Caco-2 (cell line): ENCODE measurements around the gene NT5DC1. TPM values are rescaled to one million over a fixed set of nuclear protein-coding genes. Genes with fewer than 3 reads are reported as not detected.

Experiments used
- BruUV-seq: library from RNA; stranded (reverse); fragments of 400-500 nt; replicated peaks from 2 replicates; lab custom pipeline; 2021; lab: Mats Ljungman, UMichigan
- CTCF ChIA-PET: fragments of 300-600 bp; sonication (Branson Sonifier 250); formaldehyde crosslinking; loops from one replicate; lab custom pipeline; 2022; ENCODE audit warnings: antibody characterized with exemption; lab: Charles Lee
- POLR2A ChIA-PET: fragments of 300-600 bp; sonication (Branson Sonifier 250); formaldehyde crosslinking; loops from one replicate; lab custom pipeline; 2022; ENCODE audit warnings: antibody characterized with exemption; lab: Charles Lee
- DNase-seq, 2 experiments: peaks; one replicate each; pipeline versions ENCODE4 v3.0.0 to v3.0.0-alpha.2; 2020 to 2022
- H3K27me3 ChIP-seq: replicated peaks from 2 replicates; pipeline ENCODE4 v1.6.0; 2011; ENCODE audit warnings: low read length; ENCODE audit not compliant: control insufficient read depth, insufficient read depth
- H3K36me3 ChIP-seq: 2 replicates; pipeline ENCODE4 v1.5.1; 2011; ENCODE audit warnings: low read length; ENCODE audit not compliant: control insufficient read depth, insufficient read depth
- H3K4me1 ChIP-seq: fragments of 250-450 bp; sonication (Bioruptor Pico); 2 replicates; pipeline ENCODE4 v1.5.1; 2020; ENCODE audit warnings: mild to moderate bottlenecking
- H3K4me3 ChIP-seq: 2 replicates; pipeline ENCODE4 v1.5.1; 2011; ENCODE audit warnings: low read depth, mild to moderate bottlenecking, control low read depth, low read length
- H3K9me3 ChIP-seq: fragments of 250-450 bp; sonication (Bioruptor Pico); 2 replicates; pipeline ENCODE4 v1.5.1; 2020; ENCODE audit warnings: mild to moderate bottlenecking, moderate library complexity
- H3K27ac Mint-ChIP-seq: one replicate; pipeline ENCODE4 v1.8.0; 2022; ENCODE audit warnings: mixed read lengths; ENCODE audit not compliant: unreplicated experiment
- H3K27me3 Mint-ChIP-seq: one replicate; pipeline ENCODE4 v1.8.0; 2022; ENCODE audit warnings: mixed read lengths; ENCODE audit not compliant: insufficient read depth, unreplicated experiment
- H3K36me3 Mint-ChIP-seq: one replicate; pipeline ENCODE4 v1.8.0; 2022; ENCODE audit warnings: mild to moderate bottlenecking, mixed read lengths; ENCODE audit not compliant: insufficient read depth, unreplicated experiment
- H3K4me1 Mint-ChIP-seq: one replicate; pipeline ENCODE4 v1.8.0; 2022; ENCODE audit warnings: low read depth, mixed read lengths; ENCODE audit not compliant: unreplicated experiment
- H3K4me3 Mint-ChIP-seq: one replicate; pipeline ENCODE4 v1.8.0; 2022; ENCODE audit warnings: mild to moderate bottlenecking, moderate library complexity, mixed read lengths; ENCODE audit not compliant: unreplicated experiment
- H3K9me3 Mint-ChIP-seq: one replicate; pipeline ENCODE4 v1.8.0; 2022; ENCODE audit warnings: mixed read lengths; ENCODE audit not compliant: unreplicated experiment
- CTCF ChIP-seq, 2 experiments: fragments of 200-600 bp in 1 of 2; IDR thresholded peaks; 1 replicate in 1 of 2; 2 replicates in 1 of 2; pipeline versions ENCODE4 v1.5.1 to v1.8.0; 2011 to 2022; ENCODE audit warnings: antibody characterized with exemption in 1 of 2, control low read depth in 1 of 2, inconsistent platforms in 1 of 2, low read depth in 1 of 2, low read length in 1 of 2, mild to moderate bottlenecking in 1 of 2, moderate library complexity in 1 of 2; ENCODE audit not compliant: insufficient read depth in 1 of 2, severe bottlenecking in 1 of 2, unreplicated experiment in 1 of 2
- intact Hi-C: fragments of 100-400 bp; cut with micrococcal nuclease; formaldehyde crosslinking; loops from one replicate; pipeline ENCODE4 v1.10.0; 2022; ENCODE audit not compliant: unreplicated experiment
- total RNA-seq: library from RNA; stranded (reverse); gene quantifications from 2 replicates; pipeline ENCODE4 v1.2.3, GENCODE V29; 2022

NT5DC1 gene
- total RNA-seq, 1 experiment from 2014 or later = 54.3 TPM

DNA sequence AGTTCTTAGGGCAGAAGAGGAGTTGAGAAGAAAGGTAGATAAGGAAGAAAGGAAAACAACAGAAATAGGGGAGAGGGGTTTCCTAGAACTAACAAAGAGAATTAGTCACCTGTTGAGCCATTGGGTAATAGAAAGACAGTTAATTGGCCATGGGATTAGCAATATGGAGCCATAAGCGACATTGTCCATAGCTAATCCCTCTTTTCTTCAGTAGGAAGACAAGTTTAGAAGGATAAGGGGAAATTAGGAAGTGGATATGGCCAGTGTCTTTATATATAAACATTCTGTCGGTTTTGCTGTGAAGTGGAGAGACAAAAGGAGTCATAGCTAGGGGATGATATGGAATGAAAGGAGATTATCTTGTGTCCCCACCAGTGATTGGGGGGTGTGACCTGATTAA lies 69.2 kb downstream of the NT5DC1 start:
- POLR2A ChIA-PET = no interaction called here
- no peaks in the 10 kb centered on the region for H3K27me3 ChIP-seq
- no TSS peak for BruUV-seq
- H3K4me3 ChIP-seq = no peak overlapping the region
- Mint-ChIP-seq H3K4me3 (no peak overlapping the region), H3K4me1 (peaks cover 7% of the 10 kb centered on the region), H3K27ac (no peak overlapping the region), H3K36me3 (peaks cover 6% of the 10 kb centered on the region), H3K27me3 (no peaks in the 10 kb centered on the region), H3K9me3 (peaks cover 14% of the 10 kb centered on the region)
- TF ChIP-seq CTCF (IDR thresholded peaks at IDR 0.05; ENCODE audit: insufficient read depth in 1 of 2, low read depth in 1 of 2, low read length in 1 of 2, severe bottlenecking in 1 of 2, unreplicated experiment in 1 of 2) = no peak
- intact Hi-C loops = no loop called here
- no peaks in the 10 kb centered on the region for H3K4me1 ChIP-seq
- no peaks in the 10 kb centered on the region; the same call in 1 of the 2 replicates for H3K9me3 ChIP-seq
- no peak for DNase-seq
- CTCF ChIA-PET = no interaction called here
- no peaks in the 10 kb centered on the region for H3K36me3 ChIP-seq

DNA sequence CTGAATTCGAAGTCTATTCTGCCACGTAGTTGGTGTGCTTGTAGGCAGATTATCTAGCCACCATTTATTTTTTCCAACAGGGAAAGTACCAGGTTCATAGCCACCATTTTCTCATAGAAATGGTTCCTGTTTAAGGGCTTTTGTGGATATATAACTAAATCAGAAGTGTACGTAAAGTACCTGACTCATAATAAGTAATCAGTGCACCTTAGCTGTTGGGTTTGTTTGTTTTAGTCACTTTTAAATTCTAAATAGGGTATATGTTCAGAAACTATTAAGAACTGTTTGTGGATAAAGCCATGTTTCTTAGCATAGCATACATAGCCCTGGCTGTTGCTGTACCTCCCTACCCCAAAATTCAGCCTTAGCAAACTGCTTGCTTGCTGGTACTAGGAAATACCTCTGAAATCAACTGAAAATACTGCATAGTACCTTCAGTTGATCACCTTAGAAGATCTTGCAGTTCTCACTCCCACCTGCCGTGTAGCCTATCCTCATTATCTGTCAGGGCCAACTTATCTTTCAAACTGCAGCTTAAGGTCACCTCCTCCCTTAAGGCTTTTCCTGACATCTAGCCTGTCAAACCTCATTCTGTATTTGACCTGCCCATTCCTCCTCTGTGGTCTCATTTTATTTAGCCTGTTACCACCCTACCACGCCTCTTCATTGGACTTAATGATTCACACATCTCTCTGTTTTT lies 69.9 kb downstream of the NT5DC1 start:
- Mint-ChIP-seq H3K27me3 (no peaks in the 10 kb centered on the region), H3K9me3 (peaks cover 21% of the 10 kb centered on the region), H3K4me3 (no peak overlapping the region), H3K36me3 (peaks cover 6% of the 10 kb centered on the region), H3K27ac (no peak overlapping the region), H3K4me1 (peaks cover 7% of the 10 kb centered on the region)
- no peaks in the 10 kb centered on the region for H3K4me1 ChIP-seq
- H3K9me3 ChIP-seq = peaks cover 2% of the 10 kb centered on the region; the same call in 1 of the 2 replicates
- H3K4me3 ChIP-seq = no peak overlapping the region
- BruUV-seq = no TSS peak
- ChIA-PET POLR2A (no interaction called here), CTCF (no interaction called here)
- intact Hi-C loops = no loop called here
- H3K27me3 ChIP-seq = no peaks in the 10 kb centered on the region
- TF ChIP-seq CTCF (IDR thresholded peaks at IDR 0.05; ENCODE audit: insufficient read depth in 1 of 2, low read depth in 1 of 2, low read length in 1 of 2, severe bottlenecking in 1 of 2, unreplicated experiment in 1 of 2) = no peak
- no peaks in the 10 kb centered on the region for H3K36me3 ChIP-seq
- no peak for DNase-seq

DNA sequence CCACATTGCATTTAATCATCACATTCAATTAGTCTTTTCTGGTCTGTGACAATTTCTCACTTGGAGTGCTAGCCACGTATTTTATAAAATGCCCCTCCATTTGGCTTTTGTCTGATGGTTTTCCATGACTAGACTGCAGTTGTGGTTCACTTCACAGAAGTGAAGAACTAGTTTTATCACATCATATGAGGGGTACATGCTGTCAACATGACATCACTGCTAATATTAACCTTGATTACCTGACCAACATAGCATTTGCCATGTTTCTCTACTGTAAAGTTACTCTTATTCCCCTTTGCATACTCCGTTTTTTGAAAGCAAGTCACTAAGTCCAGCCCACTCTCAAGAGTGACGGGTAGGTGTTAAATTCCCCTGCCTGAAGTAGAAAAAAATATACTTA lies 73.3 kb downstream of the NT5DC1 start:
- Mint-ChIP-seq H3K36me3 (no peaks in the 10 kb centered on the region), H3K4me3 (no peak overlapping the region), H3K27me3 (no peaks in the 10 kb centered on the region), H3K9me3 (peaks cover 12% of the 10 kb centered on the region), H3K4me1 (peaks cover 7% of the 10 kb centered on the region), H3K27ac (no peak overlapping the region)
- POLR2A ChIA-PET = no interaction called here
- DNase-seq = no peak
- H3K27me3 ChIP-seq = no peaks in the 10 kb centered on the region
- CTCF ChIA-PET = no interaction called here
- no TSS peak for BruUV-seq
- intact Hi-C loops = no loop called here
- H3K9me3 ChIP-seq = peaks cover 3% of the 10 kb centered on the region; the same call in 1 of the 2 replicates
- no peaks in the 10 kb centered on the region for H3K4me1 ChIP-seq
- H3K4me3 ChIP-seq = no peak overlapping the region
- TF ChIP-seq CTCF (IDR thresholded peaks at IDR 0.05; ENCODE audit: insufficient read depth in 1 of 2, low read depth in 1 of 2, low read length in 1 of 2, severe bottlenecking in 1 of 2, unreplicated experiment in 1 of 2) = no peak
- no peaks in the 10 kb centered on the region for H3K36me3 ChIP-seq
